Smooth muscle cell (in vitro differentiated cells): ENCODE measurements around the gene TLK2. TPM values are rescaled to one million over a fixed set of nuclear protein-coding genes. Genes with fewer than 3 reads are reported as not detected.
"Not testable (repeated sequence)": the region's sequence is repeated elsewhere in the genome, so short reads cannot be mapped to it uniquely, and the experiment has no call there.

Experiments
- DNase-seq: peaks from one replicate; lab custom pipeline; 2025; ENCODE audit not compliant: unreplicated experiment; lab: John Stamatoyannopoulos, UW
- H2AFZ ChIP-seq: fragments of 200-600 bp; sonication (generic); 2 replicates; pipeline ENCODE4 v1.6.0; 2016; ENCODE audit warnings: antibody characterized with exemption, low read depth, mild to moderate bottlenecking
- H3F3A ChIP-seq: fragments of 200-600 bp; sonication (generic); 2 replicates; pipeline ENCODE4 v1.6.0; 2017; ENCODE audit warnings: antibody characterized with exemption, low read depth
- H3K27ac ChIP-seq: fragments of 200-600 bp; sonication (generic); 2 replicates; pipeline ENCODE4 v1.5.1; 2016; ENCODE audit warnings: low read depth, mild to moderate bottlenecking
- H3K27me3 ChIP-seq: fragments of 200-600 bp; sonication (generic); 2 replicates; pipeline ENCODE4 v1.6.1; 2016; ENCODE audit warnings: low read depth, mild to moderate bottlenecking
- H3K36me3 ChIP-seq: fragments of 200-600 bp; sonication (generic); 2 replicates; pipeline ENCODE4 v1.5.1; 2016; ENCODE audit warnings: low read depth
- H3K4me1 ChIP-seq: fragments of 200-600 bp; sonication (generic); 2 replicates; pipeline ENCODE4 v1.5.1; 2016; ENCODE audit warnings: low read depth
- H3K4me2 ChIP-seq: fragments of 200-600 bp; sonication (generic); 2 replicates; pipeline ENCODE4 v1.6.0; 2016; ENCODE audit warnings: mild to moderate bottlenecking
- H3K4me3 ChIP-seq: fragments of 200-600 bp; sonication (generic); 2 replicates; pipeline ENCODE4 v1.5.1; 2016; ENCODE audit warnings: mild to moderate bottlenecking
- H3K79me2 ChIP-seq: fragments of 200-600 bp; sonication (generic); 2 replicates; pipeline ENCODE4 v1.6.0; 2016; ENCODE audit warnings: low read depth, mild to moderate bottlenecking
- H3K9ac ChIP-seq: fragments of 200-600 bp; sonication (generic); 2 replicates; pipeline ENCODE4 v1.6.0; 2016; ENCODE audit warnings: low read depth
- H3K9me3 ChIP-seq: fragments of 200-600 bp; sonication (generic); replicated peaks from 2 replicates; pipeline ENCODE4 v1.5.1; 2016; ENCODE audit warnings: low read depth
- H4K20me1 ChIP-seq: fragments of 200-600 bp; sonication (generic); 2 replicates; pipeline ENCODE4 v1.6.0; 2016; ENCODE audit warnings: low read depth
- WGBS: methylation state at CpG from one replicate; pipeline ENCODE4 v1.1.7; 2016; ENCODE audit warnings: low lambda C conversion rate; 5-methylcytosine and 5-hydroxymethylcytosine counted together
- polyA plus RNA-seq: library from polyadenylated mRNA; unstranded; fragments of >200 nt; fragmentation: Nextera tagmentation; extraction: Ambion mirVana; gene quantifications from 2 replicates; pipeline ENCODE4 v1.2.1, GENCODE V29; 2016
- total RNA-seq: library from RNA; depleted of rRNA; stranded (reverse); fragments of >200 nt; gene quantifications from 2 replicates; pipeline ENCODE4 v1.2.3, GENCODE V29; 2014
- TF ChIP-seq, protein P1 (sequence below): fragments of 200-600 bp; sonication (generic); IDR thresholded peaks from 2 replicates; pipeline ENCODE4 v1.5.1; 2017; ENCODE audit warnings: borderline replicate concordance, mild to moderate bottlenecking, antibody characterized with exemption; ENCODE audit not compliant: insufficient read depth, poor library complexity, severe bottlenecking

Gene TLK2
- total and polyA plus RNA-seq, 2 experiments from 2014 or later = 15.9 to 29.2 TPM

DNA sequence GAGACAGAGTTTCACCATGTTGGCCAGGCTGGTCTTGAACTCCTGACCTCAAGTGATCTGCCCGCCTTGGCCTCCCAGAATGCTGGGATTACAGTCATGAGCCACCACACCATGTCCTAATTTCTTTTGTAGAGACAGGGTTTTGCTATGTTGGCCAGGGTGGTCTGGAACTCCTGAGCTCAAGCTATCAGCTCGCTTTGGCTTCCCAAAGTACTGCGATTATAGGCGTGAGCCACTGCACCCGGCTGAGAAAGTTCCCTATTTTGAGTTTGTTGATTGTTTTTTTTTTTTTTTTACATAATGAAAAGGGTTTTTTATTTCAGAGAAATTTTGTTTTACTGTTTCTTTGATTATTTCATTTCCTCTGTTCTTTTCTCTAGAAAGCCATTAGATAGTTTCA lies 67.4 kb downstream of the TLK2 start:
- H3K4me2 ChIP-seq, DNase-seq, H3K36me3 ChIP-seq, H3K4me1 ChIP-seq, H3K27ac ChIP-seq, H3K4me3 ChIP-seq, H3F3A ChIP-seq, H3K9me3 ChIP-seq, H2AFZ ChIP-seq, H3K27me3 ChIP-seq, H3K9ac ChIP-seq: not testable (repeated sequence)
- Histone ChIP-seq H4K20me1 (peaks cover 74% of the 10 kb centered on the region), H3K79me2 (peaks cover 45% of the 10 kb centered on the region)
- WGBS = 97% methylated on average over 5 of the region's 5 CpGs

DNA sequence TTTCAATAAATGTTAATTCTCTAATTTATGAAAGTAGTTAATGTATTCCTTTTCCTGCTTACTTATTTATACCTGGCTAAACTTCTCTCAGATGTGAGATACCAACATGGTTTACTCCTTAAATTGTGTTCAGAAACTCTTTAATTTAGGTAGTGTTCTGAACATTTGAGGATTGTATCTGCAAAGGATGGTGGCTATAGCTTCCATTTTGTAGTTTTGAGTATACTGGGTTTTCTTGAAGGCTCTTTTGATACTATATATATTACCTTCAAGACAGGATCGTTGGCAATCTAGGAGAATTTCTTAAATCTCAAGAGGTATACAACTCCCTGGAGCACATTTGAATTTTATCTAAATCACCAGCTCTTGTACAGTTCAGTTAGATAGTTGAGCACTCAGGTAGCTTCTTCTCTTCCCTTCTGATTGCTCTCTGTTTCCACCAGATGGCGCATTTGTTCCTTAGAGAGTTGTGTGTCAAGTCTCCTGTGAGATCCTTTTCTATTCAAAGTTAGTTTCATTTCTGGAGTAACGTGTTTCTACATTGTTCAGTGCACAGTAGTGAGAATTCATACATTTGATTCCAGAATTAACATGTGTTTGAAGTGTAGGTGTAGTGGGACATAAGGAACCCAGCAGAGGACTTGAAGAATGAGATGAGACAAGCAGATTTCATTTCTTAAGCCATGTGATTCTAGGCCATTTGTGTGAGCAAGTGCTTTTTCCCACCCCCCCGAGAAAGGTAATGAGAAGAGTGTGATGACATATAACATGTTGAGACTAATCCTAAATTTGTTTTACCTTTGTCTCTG lies 74.4 kb downstream of the TLK2 start:
- not testable (repeated sequence) for H3K4me1 ChIP-seq, H3K27me3 ChIP-seq, H3K9me3 ChIP-seq, H3K9ac ChIP-seq, DNase-seq, H3F3A ChIP-seq, H3K36me3 ChIP-seq, H2AFZ ChIP-seq
- Histone ChIP-seq H3K4me2 (peak overlapping the region; percentile 79), H4K20me1 (peaks cover 35% of the 10 kb centered on the region), H3K27ac (peak overlapping the region; percentile 27), H3K79me2 (peaks cover 41% of the 10 kb centered on the region), H3K4me3 (peak overlapping the region; percentile 44)
- 15% methylated on average over 4 of the region's 4 CpGs for WGBS
- TF ChIP-seq, protein P1, sequence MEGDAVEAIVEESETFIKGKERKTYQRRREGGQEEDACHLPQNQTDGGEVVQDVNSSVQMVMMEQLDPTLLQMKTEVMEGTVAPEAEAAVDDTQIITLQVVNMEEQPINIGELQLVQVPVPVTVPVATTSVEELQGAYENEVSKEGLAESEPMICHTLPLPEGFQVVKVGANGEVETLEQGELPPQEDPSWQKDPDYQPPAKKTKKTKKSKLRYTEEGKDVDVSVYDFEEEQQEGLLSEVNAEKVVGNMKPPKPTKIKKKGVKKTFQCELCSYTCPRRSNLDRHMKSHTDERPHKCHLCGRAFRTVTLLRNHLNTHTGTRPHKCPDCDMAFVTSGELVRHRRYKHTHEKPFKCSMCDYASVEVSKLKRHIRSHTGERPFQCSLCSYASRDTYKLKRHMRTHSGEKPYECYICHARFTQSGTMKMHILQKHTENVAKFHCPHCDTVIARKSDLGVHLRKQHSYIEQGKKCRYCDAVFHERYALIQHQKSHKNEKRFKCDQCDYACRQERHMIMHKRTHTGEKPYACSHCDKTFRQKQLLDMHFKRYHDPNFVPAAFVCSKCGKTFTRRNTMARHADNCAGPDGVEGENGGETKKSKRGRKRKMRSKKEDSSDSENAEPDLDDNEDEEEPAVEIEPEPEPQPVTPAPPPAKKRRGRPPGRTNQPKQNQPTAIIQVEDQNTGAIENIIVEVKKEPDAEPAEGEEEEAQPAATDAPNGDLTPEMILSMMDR = peak; percentile 47

DNA sequence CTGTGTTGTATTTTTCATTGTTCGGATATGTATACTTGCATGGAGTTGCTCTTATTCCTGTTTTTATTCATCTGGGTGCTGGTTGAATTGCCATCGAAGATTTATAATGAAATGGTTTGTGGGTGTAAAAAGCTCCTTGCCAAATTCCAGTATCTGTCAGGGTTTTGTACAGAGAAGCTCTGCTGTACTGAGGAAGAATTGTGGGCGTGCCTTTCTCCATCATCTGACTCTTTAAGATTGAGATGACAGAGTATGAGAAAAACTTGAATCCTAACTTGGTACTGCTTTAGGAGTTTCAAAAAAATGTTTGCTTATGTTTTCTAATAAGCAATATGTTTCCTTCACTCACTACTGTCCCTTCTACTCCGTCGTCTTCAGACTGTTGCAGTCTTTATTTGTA lies 78.9 kb downstream of the TLK2 start:
- not testable (repeated sequence) for H3K9me3 ChIP-seq, H2AFZ ChIP-seq, H3K27me3 ChIP-seq, H3K4me3 ChIP-seq, DNase-seq, H3K36me3 ChIP-seq, H3K4me2 ChIP-seq, H3K4me1 ChIP-seq, H3K9ac ChIP-seq, H3F3A ChIP-seq
- H3K79me2 ChIP-seq = peaks cover 34% of the 10 kb centered on the region
- 93% methylated on average over 5 of the region's 5 CpGs for WGBS
- peaks cover 34% of the 10 kb centered on the region for H4K20me1 ChIP-seq
- H3K27ac ChIP-seq = peak overlapping the region; percentile 27

DNA sequence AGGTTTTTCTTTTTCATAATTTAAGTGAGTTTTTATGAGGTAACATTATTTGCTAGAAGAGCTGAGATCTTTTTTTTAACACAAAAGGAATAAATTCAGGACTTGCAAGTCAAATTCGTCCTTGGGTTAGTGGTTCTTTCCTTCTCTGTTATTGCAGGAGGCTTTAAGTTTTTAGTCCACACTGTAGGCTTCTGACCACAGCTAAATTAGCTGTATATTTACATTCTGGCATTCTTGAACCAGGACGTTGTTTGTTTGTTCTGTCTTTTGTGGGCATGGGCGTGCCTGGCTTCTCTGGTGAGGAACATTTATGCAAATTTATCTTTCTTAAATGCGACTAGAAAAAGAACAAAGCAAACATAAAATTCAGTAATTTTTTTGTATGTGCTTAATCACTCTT lies 80.3 kb downstream of the TLK2 start:
- not testable (repeated sequence) for H3K4me1 ChIP-seq, DNase-seq, H3K36me3 ChIP-seq, H3K9ac ChIP-seq, H3F3A ChIP-seq, H3K27me3 ChIP-seq, H3K4me3 ChIP-seq, H3K9me3 ChIP-seq, H2AFZ ChIP-seq
- WGBS = 44% methylated on average over 4 of the region's 4 CpGs
- Histone ChIP-seq H3K4me2 (peak overlapping the region; percentile 12), H3K27ac (peak overlapping the region; percentile 36), H3K79me2 (peaks cover 32% of the 10 kb centered on the region), H4K20me1 (peaks cover 25% of the 10 kb centered on the region)

DNA sequence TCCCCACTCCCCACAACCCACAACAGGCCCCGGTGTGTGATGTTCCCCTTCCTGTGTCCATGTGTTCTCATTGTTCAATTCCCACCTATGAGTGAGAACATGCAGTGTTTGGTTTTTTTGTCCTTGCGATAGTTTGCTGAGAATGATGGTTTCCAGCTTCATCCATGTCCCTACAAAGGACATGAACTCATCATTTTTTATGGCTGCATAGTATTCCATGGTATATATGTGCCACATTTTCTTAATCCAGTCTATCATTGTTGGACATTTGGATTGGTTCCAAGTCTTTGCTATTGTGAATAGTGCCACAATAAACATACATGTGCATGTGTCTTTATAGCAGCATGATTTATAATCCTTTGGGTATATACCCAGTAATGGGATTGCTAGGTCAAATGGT lies 82.3 kb downstream of the TLK2 start:
- H3K4me1 ChIP-seq, H2AFZ ChIP-seq, H3K9ac ChIP-seq, H3K27me3 ChIP-seq, H3K4me3 ChIP-seq, H3F3A ChIP-seq, DNase-seq, H3K9me3 ChIP-seq, H3K27ac ChIP-seq, H3K4me2 ChIP-seq: not testable (repeated sequence)
- peaks cover 13% of the 10 kb centered on the region for H3K36me3 ChIP-seq
- H3K79me2 ChIP-seq = peaks cover 16% of the 10 kb centered on the region
- H4K20me1 ChIP-seq = peaks cover 21% of the 10 kb centered on the region
- 97% methylated on average over 2 of the region's 2 CpGs for WGBS
